H9 (cell line): ENCODE measurements around the gene ACTL6B. TPM values are rescaled to one million over a fixed set of nuclear protein-coding genes. Genes with fewer than 3 reads are reported as not detected.

Experiments used
- DNase-seq: peaks from one replicate; pipeline ENCODE4 v3.0.0-alpha.2; 2017
- H2AFZ ChIP-seq: one replicate; pipeline ENCODE4 v1.6.1; 2013; ENCODE audit warnings: mild to moderate bottlenecking, low read length, control low read depth, moderate library complexity
- H2AK5ac ChIP-seq: 2 replicates; pipeline ENCODE4 v1.6.1; 2013; ENCODE audit warnings: low read length, control low read depth, mixed read lengths; ENCODE audit not compliant: insufficient read length
- H2BK120ac ChIP-seq: one replicate; pipeline ENCODE4 v1.6.1; 2013; ENCODE audit warnings: low read depth, mild to moderate bottlenecking, low read length, control low read depth, inconsistent platforms; ENCODE audit not compliant: poor library complexity, severe bottlenecking
- H2BK12ac ChIP-seq: 2 replicates; pipeline ENCODE4 v1.6.1; 2013; ENCODE audit warnings: low read length, control low read depth, mixed read lengths, low read depth; ENCODE audit not compliant: insufficient read length
- H2BK15ac ChIP-seq: 2 replicates; pipeline ENCODE4 v1.6.1; 2013; ENCODE audit warnings: low read depth, low read length, control low read depth
- H2BK20ac ChIP-seq: one replicate; pipeline ENCODE4 v1.6.1; 2013; ENCODE audit warnings: low read depth, mild to moderate bottlenecking, low read length, control low read depth, inconsistent platforms; ENCODE audit not compliant: poor library complexity, severe bottlenecking
- H2BK5ac ChIP-seq: 2 replicates; pipeline ENCODE4 v1.6.1; 2013; ENCODE audit warnings: low read length, control low read depth, mixed read lengths; ENCODE audit not compliant: insufficient read length
- H3K14ac ChIP-seq: 2 replicates; pipeline ENCODE4 v1.6.1; 2013; ENCODE audit warnings: low read length, control low read depth; ENCODE audit not compliant: insufficient read depth
- H3K18ac ChIP-seq: 2 replicates; pipeline ENCODE4 v1.6.1; 2013; ENCODE audit warnings: low read depth, mild to moderate bottlenecking, mixed read lengths, low read length, control low read depth; ENCODE audit not compliant: insufficient read length
- H3K23ac ChIP-seq: 2 replicates; pipeline ENCODE4 v1.6.1; 2013; ENCODE audit warnings: low read length, control low read depth, mixed read lengths, low read depth; ENCODE audit not compliant: insufficient read length
- H3K23me2 ChIP-seq: 2 replicates; pipeline ENCODE4 v1.6.1; 2013; ENCODE audit warnings: low read depth, mild to moderate bottlenecking, mixed read lengths, low read length, control low read depth; ENCODE audit not compliant: insufficient read length, poor library complexity, severe bottlenecking
- H3K27ac ChIP-seq: 2 replicates; pipeline ENCODE4 v1.5.1; 2013; ENCODE audit warnings: low read length, control low read depth, mixed read lengths, low read depth; ENCODE audit not compliant: insufficient read length
- H3K27me3 ChIP-seq: 2 replicates; pipeline ENCODE4 v1.6.1; 2013; ENCODE audit warnings: low read length, control low read depth, inconsistent platforms; ENCODE audit not compliant: insufficient read depth
- H3K4ac ChIP-seq: 2 replicates; pipeline ENCODE4 v1.6.1; 2013; ENCODE audit warnings: low read depth, mild to moderate bottlenecking, control low read depth, inconsistent platforms, low read length, moderate library complexity
- H3K4me1 ChIP-seq: 2 replicates; pipeline ENCODE4 v1.6.1; 2013; ENCODE audit warnings: low read length, control low read depth, inconsistent platforms; ENCODE audit not compliant: insufficient read depth
- H3K4me2 ChIP-seq: 2 replicates; pipeline ENCODE4 v1.6.1; 2013; ENCODE audit warnings: low read length, control low read depth, mixed read lengths; ENCODE audit not compliant: insufficient read length, insufficient read depth
- H3K56ac ChIP-seq: 2 replicates; pipeline ENCODE4 v1.6.1; 2013; ENCODE audit warnings: low read depth, mild to moderate bottlenecking, mixed read lengths, low read length, control low read depth; ENCODE audit not compliant: insufficient read length
- H3K79me1 ChIP-seq: 2 replicates; pipeline ENCODE4 v1.6.1; 2013; ENCODE audit warnings: low read depth, mild to moderate bottlenecking, moderate library complexity, low read length, control low read depth, inconsistent platforms; ENCODE audit not compliant: insufficient read depth, poor library complexity, severe bottlenecking
- H3K79me2 ChIP-seq: 2 replicates; pipeline ENCODE4 v1.6.1; 2013; ENCODE audit warnings: low read length, control low read depth, inconsistent platforms; ENCODE audit not compliant: insufficient read depth
- H3K9ac ChIP-seq: 2 replicates; pipeline ENCODE4 v1.6.1; 2013; ENCODE audit warnings: low read length, control low read depth, mixed read lengths; ENCODE audit not compliant: insufficient read length; ENCODE audit errors: extremely low read depth
- H3K9me3 ChIP-seq: one replicate; pipeline ENCODE4 v1.6.1; 2013; ENCODE audit warnings: low read depth, low read length, inconsistent platforms; ENCODE audit not compliant: control insufficient read depth
- H3T11ph ChIP-seq: one replicate; pipeline ENCODE4 v1.6.1; 2013; ENCODE audit warnings: mild to moderate bottlenecking, low read length, control low read depth, inconsistent platforms
- H4K20me1 ChIP-seq: one replicate; pipeline ENCODE4 v1.6.1; 2013; ENCODE audit not compliant: control insufficient read depth, insufficient read length, insufficient read depth
- H4K5ac ChIP-seq: 2 replicates; pipeline ENCODE4 v1.6.1; 2013; ENCODE audit warnings: low read depth, mild to moderate bottlenecking, mixed read lengths, low read length, control low read depth; ENCODE audit not compliant: insufficient read length
- H4K8ac ChIP-seq: replicated peaks from 2 replicates; pipeline ENCODE4 v1.6.1; 2013; ENCODE audit warnings: low read length, control low read depth, mixed read lengths, low read depth; ENCODE audit not compliant: insufficient read length
- H4K91ac ChIP-seq: 2 replicates; pipeline ENCODE4 v1.6.1; 2013; ENCODE audit warnings: low read depth, mild to moderate bottlenecking, moderate library complexity, mixed read lengths, low read length, control low read depth; ENCODE audit not compliant: insufficient read length
- H3K27ac Mint-ChIP-seq, 3 experiments: 2 replicates in 2 of 3; 3 replicates in 1 of 3; pipeline ENCODE4 v1.8.0; 2020 to 2021; ENCODE audit warnings: mixed read lengths in 3 of 3, mild to moderate bottlenecking in 1 of 3, moderate library complexity in 1 of 3
- H3K27me3 Mint-ChIP-seq: 2 replicates; pipeline ENCODE4 v1.8.0; 2021; ENCODE audit warnings: low read depth, mild to moderate bottlenecking, moderate library complexity, mixed read lengths
- H3K36me3 Mint-ChIP-seq, 3 experiments: 2 replicates in 2 of 3; 3 replicates in 1 of 3; pipeline ENCODE4 v1.8.0; 2020 to 2021; ENCODE audit warnings: low read depth in 3 of 3, mixed read lengths in 3 of 3; ENCODE audit not compliant: insufficient read depth in 1 of 3
- H3K4me1 Mint-ChIP-seq, 2 experiments: 2 replicates each; pipeline ENCODE4 v1.8.0; 2020; ENCODE audit warnings: mixed read lengths in 2 of 2
- H3K4me3 Mint-ChIP-seq, 2 experiments: 2 replicates in 1 of 2; 3 replicates in 1 of 2; pipeline ENCODE4 v1.8.0; 2020 to 2021; ENCODE audit warnings: mild to moderate bottlenecking in 2 of 2, mixed read lengths in 2 of 2, moderate library complexity in 1 of 2
- H3K9me3 Mint-ChIP-seq, 2 experiments: 2 replicates in 1 of 2; 3 replicates in 1 of 2; pipeline ENCODE4 v1.8.0; 2020; ENCODE audit warnings: mild to moderate bottlenecking in 2 of 2, mixed read lengths in 2 of 2, moderate library complexity in 1 of 2
- WGBS: extraction: QIAGEN DNeasy Blood & Tissue Kit; methylation state at CpG from one replicate; pipeline ENCODE4 v1.1.7; 2013; ENCODE audit warnings: missing lambda C conversion rate, low lambda C conversion rate, mixed read lengths; ENCODE audit not compliant: insufficient read length; ENCODE audit errors: extremely low coverage; 5-methylcytosine and 5-hydroxymethylcytosine counted together
- total RNA-seq: library from RNA; stranded (reverse); gene quantifications from 2 replicates; pipeline ENCODE4 v1.2.1, GENCODE V29; 2021
- TF ChIP-seq, protein P1 (sequence below): fragments of 200-600 bp; sonication (generic); conservative IDR thresholded peaks from 3 replicates; pipeline ENCODE4 v1.8.0; 2021; ENCODE audit warnings: antibody characterized with exemption, mild to moderate bottlenecking

The ACTL6B gene
- total RNA-seq, 1 experiment from 2014 or later, result 0.50 TPM

DNA sequence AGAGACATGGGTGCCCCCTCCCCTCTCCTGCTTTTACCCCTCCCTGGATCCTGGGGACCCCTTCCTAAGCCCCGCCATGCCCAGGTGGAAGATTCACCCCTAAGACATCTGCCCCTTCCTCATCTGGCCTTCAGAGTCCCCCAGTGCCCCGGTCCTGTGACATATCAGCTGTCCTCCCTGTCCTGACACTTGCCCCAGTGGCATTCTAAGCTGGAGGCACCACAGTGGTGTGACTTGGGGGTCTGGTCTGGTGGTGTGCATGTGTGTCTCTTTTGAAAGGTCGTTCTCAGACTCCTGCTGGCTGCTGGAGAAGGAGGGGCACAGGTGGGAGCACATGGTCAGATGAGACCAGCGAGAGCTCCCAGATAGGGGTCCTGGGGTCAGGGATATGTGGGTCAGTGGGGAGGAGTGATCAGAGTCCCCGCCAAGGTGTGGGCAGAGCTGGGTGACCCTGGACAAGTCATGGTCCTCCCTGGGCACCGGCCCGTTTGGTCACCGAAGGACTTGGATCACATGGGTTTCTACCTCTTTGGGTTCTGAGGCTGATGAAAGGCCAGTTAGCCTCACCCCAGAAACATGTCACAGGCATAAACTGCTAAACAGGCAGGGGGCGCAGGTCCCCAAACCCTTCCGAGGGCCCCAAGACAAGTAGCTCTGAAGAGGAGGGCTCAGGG lies 14.3 kb downstream of the ACTL6B start:
- H3K27me3 ChIP-seq, result no peaks in the 10 kb centered on the region
- no peak overlapping the region for H2BK120ac ChIP-seq
- no peak overlapping the region for H3T11ph ChIP-seq
- H4K8ac ChIP-seq, result no peak overlapping the region
- H3K14ac ChIP-seq, result no peak overlapping the region; the same call in 1 of the 2 replicates
- peaks cover 14% of the 10 kb centered on the region for H3K27me3 Mint-ChIP-seq
- TF ChIP-seq, protein P1, sequence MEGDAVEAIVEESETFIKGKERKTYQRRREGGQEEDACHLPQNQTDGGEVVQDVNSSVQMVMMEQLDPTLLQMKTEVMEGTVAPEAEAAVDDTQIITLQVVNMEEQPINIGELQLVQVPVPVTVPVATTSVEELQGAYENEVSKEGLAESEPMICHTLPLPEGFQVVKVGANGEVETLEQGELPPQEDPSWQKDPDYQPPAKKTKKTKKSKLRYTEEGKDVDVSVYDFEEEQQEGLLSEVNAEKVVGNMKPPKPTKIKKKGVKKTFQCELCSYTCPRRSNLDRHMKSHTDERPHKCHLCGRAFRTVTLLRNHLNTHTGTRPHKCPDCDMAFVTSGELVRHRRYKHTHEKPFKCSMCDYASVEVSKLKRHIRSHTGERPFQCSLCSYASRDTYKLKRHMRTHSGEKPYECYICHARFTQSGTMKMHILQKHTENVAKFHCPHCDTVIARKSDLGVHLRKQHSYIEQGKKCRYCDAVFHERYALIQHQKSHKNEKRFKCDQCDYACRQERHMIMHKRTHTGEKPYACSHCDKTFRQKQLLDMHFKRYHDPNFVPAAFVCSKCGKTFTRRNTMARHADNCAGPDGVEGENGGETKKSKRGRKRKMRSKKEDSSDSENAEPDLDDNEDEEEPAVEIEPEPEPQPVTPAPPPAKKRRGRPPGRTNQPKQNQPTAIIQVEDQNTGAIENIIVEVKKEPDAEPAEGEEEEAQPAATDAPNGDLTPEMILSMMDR, result no peak
- H2BK12ac ChIP-seq, result no peak overlapping the region
- no peak overlapping the region for H3K9ac ChIP-seq
- no peak overlapping the region for H4K91ac ChIP-seq
- H4K20me1 ChIP-seq, result no peaks in the 10 kb centered on the region
- H2BK5ac ChIP-seq, result no peak overlapping the region
- no peak overlapping the region for H3K4ac ChIP-seq
- no peak overlapping the region for H2BK20ac ChIP-seq
- peaks cover 7 to 41% of the 10 kb centered on the region in 2 experiments for H3K4me1 Mint-ChIP-seq
- H3K4me2 ChIP-seq, result no peak overlapping the region
- H3K23me2 ChIP-seq, result no peaks in the 10 kb centered on the region
- no peak overlapping the region for H3K27ac Mint-ChIP-seq
- H3K27ac ChIP-seq, result no peak overlapping the region
- H2AK5ac ChIP-seq, result no peak overlapping the region
- H2BK15ac ChIP-seq, result no peak overlapping the region
- no CpG with 5 or more reads among the region's 10 CpGs for WGBS
- no peaks in the 10 kb centered on the region for H3K9me3 Mint-ChIP-seq
- H4K5ac ChIP-seq, result no peak overlapping the region
- no peaks in the 10 kb centered on the region for H3K79me2 ChIP-seq
- H3K79me1 ChIP-seq, result no peaks in the 10 kb centered on the region
- no peak overlapping the region; a peak in 1 of 5 replicates for H3K4me3 Mint-ChIP-seq
- no peak overlapping the region for H3K18ac ChIP-seq
- H2AFZ ChIP-seq, result no peak overlapping the region
- no peak for DNase-seq
- no peaks in the 10 kb centered on the region for H3K36me3 Mint-ChIP-seq
- no peak overlapping the region for H3K56ac ChIP-seq
- no peak overlapping the region for H3K23ac ChIP-seq
- no peaks in the 10 kb centered on the region for H3K4me1 ChIP-seq
- H3K9me3 ChIP-seq, result no peaks in the 10 kb centered on the region
